Breast epithelium (tissue), 4 donors: ENCODE results near the gene ATP1B2. TPM values are rescaled to one million over a fixed set of nuclear protein-coding genes. Genes with fewer than 3 reads are reported as not detected.

ENCODE experiments used
- DNase-seq, 2 donors: peaks; one replicate each; pipeline ENCODE4 v3.0.0-alpha.2; 2019; ENCODE audit warnings: low spot score in 2 of 2
- H3K27ac ChIP-seq, 2 donors: fragments of 200-600 bp; sonication (generic) in 1 of 2; one replicate each; pipeline ENCODE4 v1.5.1; 2016 to 2019; ENCODE audit warnings: mild to moderate bottlenecking in 1 of 2
- H3K27me3 ChIP-seq, 2 donors: fragments of 200-600 bp; sonication (generic) in 1 of 2; one replicate each; pipeline versions ENCODE4 v1.5.1 to v1.6.0; 2017 to 2019; ENCODE audit warnings: control low read depth in 1 of 2, mild to moderate bottlenecking in 1 of 2
- H3K36me3 ChIP-seq: fragments of 200-600 bp; one replicate; pipeline ENCODE4 v1.5.1; 2019
- H3K4me1 ChIP-seq, 2 donors: fragments of 200-600 bp; sonication (generic); one replicate each; pipeline ENCODE4 v1.5.1; 2016 to 2019; ENCODE audit warnings: control low read depth in 1 of 2
- H3K4me3 ChIP-seq, 3 donors: fragments of 200-600 bp; sonication (generic); 1 replicate in 2 of 3; 2 replicates in 1 of 3; pipeline ENCODE4 v1.5.1; 2016 to 2019; ENCODE audit warnings: mild to moderate bottlenecking in 3 of 3, moderate library complexity in 2 of 3
- H3K9me3 ChIP-seq, 2 donors: fragments of 200-600 bp; sonication (generic) in 1 of 2; one replicate each; pipeline ENCODE4 v1.5.1; 2016 to 2019; ENCODE audit warnings: control low read depth in 1 of 2
- POLR2A ChIP-seq: fragments of 450-650 bp; IDR thresholded peaks from one replicate; pipeline ENCODE4 v1.6.1; 2016; ENCODE audit warnings: antibody characterized with exemption, mild to moderate bottlenecking, moderate library complexity
- POLR2AphosphoS5 ChIP-seq, 3 donors: sonication (generic); formaldehyde crosslinking; IDR thresholded peaks; one replicate each; pipeline ENCODE4 v1.6.1; 2017; ENCODE audit warnings: antibody characterized with exemption in 3 of 3
- intact Hi-C: fragments of 100-400 bp; cut with DNase I; formaldehyde crosslinking; loops from one replicate; pipeline ENCODE4 v1.15.1; 2023; ENCODE audit warnings: low total_unique reads
- total RNA-seq, 3 donors: library from RNA; depleted of rRNA; stranded (reverse); fragments of >200 nt; gene quantifications; one replicate each; pipeline ENCODE4 v1.1.0, GENCODE V29; 2016
- TF ChIP-seq, protein P1 (sequence below), 3 donors: fragments of 450-650 bp; IDR thresholded peaks; one replicate each; pipeline ENCODE4 v1.5.1; 2016 to 2017; ENCODE audit warnings: antibody characterized with exemption in 3 of 3, mild to moderate bottlenecking in 3 of 3, moderate library complexity in 3 of 3

ATP1B2 gene
- total RNA-seq, 3 donors from 2014 or later = 0.16 to 1.2 (median 0.98) TPM

- Histone ChIP-seq H3K27ac (no peak overlapping the region), H3K36me3 (no peaks in the 10 kb centered on the region), H3K9me3 (no peaks in the 10 kb centered on the region), H3K4me3 (peak overlapping the region; percentile 29 to 81 (median 71)), H3K27me3 (peaks cover 0 to 2% of the 10 kb centered on the region in 2 donors), H3K4me1 (peaks cover 0 to 2% of the 10 kb centered on the region in 2 donors)
- no peak for DNase-seq
- TF ChIP-seq POLR2AphosphoS5 (IDR thresholded peaks at IDR 0.05) (no peak), POLR2A (no peak)
- TF ChIP-seq, protein P1, sequence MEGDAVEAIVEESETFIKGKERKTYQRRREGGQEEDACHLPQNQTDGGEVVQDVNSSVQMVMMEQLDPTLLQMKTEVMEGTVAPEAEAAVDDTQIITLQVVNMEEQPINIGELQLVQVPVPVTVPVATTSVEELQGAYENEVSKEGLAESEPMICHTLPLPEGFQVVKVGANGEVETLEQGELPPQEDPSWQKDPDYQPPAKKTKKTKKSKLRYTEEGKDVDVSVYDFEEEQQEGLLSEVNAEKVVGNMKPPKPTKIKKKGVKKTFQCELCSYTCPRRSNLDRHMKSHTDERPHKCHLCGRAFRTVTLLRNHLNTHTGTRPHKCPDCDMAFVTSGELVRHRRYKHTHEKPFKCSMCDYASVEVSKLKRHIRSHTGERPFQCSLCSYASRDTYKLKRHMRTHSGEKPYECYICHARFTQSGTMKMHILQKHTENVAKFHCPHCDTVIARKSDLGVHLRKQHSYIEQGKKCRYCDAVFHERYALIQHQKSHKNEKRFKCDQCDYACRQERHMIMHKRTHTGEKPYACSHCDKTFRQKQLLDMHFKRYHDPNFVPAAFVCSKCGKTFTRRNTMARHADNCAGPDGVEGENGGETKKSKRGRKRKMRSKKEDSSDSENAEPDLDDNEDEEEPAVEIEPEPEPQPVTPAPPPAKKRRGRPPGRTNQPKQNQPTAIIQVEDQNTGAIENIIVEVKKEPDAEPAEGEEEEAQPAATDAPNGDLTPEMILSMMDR (IDR thresholded peaks at IDR 0.05) = no peak
- intact Hi-C loops = no loop called here
Observed at GRCh38 chr17:7705269-7706255, 54.8 kb downstream of the ATP1B2 start.

DNA sequence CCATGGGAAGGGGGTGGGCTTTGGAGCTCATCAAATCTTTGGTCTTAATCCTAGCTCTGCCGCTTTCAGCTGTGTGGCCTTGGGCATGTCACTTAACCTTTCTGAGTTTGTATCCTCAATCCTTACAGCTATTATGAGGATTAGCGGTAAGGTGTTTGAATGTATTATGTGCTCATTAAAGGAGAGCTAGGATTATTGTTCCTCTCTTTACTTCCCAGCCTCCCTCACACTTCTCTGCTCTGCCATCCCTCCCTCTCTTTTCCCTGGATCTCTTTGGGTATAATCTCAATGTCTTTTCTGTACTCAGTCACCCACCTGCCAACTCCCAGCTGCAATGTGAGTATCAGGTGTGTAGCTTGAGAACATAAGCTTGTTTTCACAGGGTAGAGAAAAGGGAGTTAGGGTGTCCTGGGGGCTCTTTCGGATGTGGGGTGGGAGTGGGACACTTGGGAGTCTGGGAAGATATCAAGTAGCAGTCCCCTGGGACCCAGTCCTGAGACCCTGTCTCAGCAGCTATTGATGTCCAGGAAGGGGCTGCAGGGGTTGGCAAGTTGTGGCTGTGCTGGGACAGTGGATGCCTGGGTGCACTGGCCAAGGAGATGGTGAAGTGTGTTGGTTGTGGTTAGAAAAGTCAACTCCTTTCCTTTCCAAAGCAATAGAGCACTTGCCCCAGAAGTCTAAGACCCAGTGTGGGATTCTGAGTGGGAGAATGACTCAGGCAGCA lies 56.1 kb downstream of the ATP1B2 start:
- Histone ChIP-seq H3K9me3 (no peaks in the 10 kb centered on the region), H3K27ac (no peak overlapping the region), H3K4me3 (no peak overlapping the region), H3K4me1 (peaks cover 0 to 2% of the 10 kb centered on the region in 2 donors), H3K27me3 (peaks cover 0 to 2% of the 10 kb centered on the region in 2 donors), H3K36me3 (no peaks in the 10 kb centered on the region)
- intact Hi-C loops = no loop called here
- DNase-seq = no peak
- TF ChIP-seq POLR2AphosphoS5 (IDR thresholded peaks at IDR 0.05) = no peak

Other genes with a start within 250 kb of the ATP1B2 start
- 100 to 1,000 TPM in 1 of 3 donors, 10 to 100 TPM in 2; 77.6 to 113 (median 92.3) TPM for gene TMEM256, start 246.8 kb upstream of the ATP1B2 start, total RNA-seq
- 10 to 100 TPM in 1 of 3 donors, 1 to 10 TPM in 2; 6.7 to 13.1 (median 8.3) TPM for gene NLGN2, start 243.1 kb upstream of the ATP1B2 start, total RNA-seq
- gene SPEM1, start 230.6 kb upstream of the ATP1B2 start, total RNA-seq = not detected
- gene SPEM2, start 225.3 kb upstream of the ATP1B2 start, total RNA-seq = not detected
- gene SPEM3, start 222.1 kb upstream of the ATP1B2 start, total RNA-seq = not detected
- gene TMEM102, start 215.5 kb upstream of the ATP1B2 start, total RNA-seq = 10 to 100 TPM in 1 of 3 donors, 1 to 10 TPM in 2; 3.5 to 18.1 (median 9.5) TPM
- gene FGF11, start 211.4 kb upstream of the ATP1B2 start, total RNA-seq = 1 to 10 TPM; 2.1 to 2.9 (median 2.9) TPM
- gene CHRNB1, start 205.9 kb upstream of the ATP1B2 start, total RNA-seq = 10 to 100 TPM in 2 of 3 donors, 1 to 10 TPM in 1; 8.5 to 11.8 (median 11.7) TPM
- gene ZBTB4, start 171.3 kb upstream of the ATP1B2 start, total RNA-seq = 10 to 100 TPM; 34.4 to 46.9 (median 45.7) TPM
- not detected for gene SLC35G6, start 169.5 kb upstream of the ATP1B2 start, total RNA-seq
- 100 to 1,000 TPM in 1 of 3 donors, 10 to 100 TPM in 2; 64.2 to 174 (median 88.7) TPM for gene POLR2A, start 166.6 kb upstream of the ATP1B2 start, total RNA-seq
- 10 to 100 TPM; 39.3 to 65.3 (median 41.1) TPM for gene TNFSF12, start 101.9 kb upstream of the ATP1B2 start, total RNA-seq
- gene TNFSF13, start 92.2 kb upstream of the ATP1B2 start, total RNA-seq = 10 to 100 TPM; 25.2 to 36.7 (median 33.6) TPM
- gene SENP3, start 89.0 kb upstream of the ATP1B2 start, total RNA-seq = 10 to 100 TPM; 59.5 to 65.2 (median 62.3) TPM
- 100 to 1,000 TPM in 1 of 3 donors, 10 to 100 TPM in 2; 49.8 to 220 (median 70.5) TPM for gene CD68, start 71.3 kb upstream of the ATP1B2 start, total RNA-seq
- 100 to 1,000 TPM in 1 of 3 donors, 10 to 100 TPM in 2; 66.6 to 140 (median 74.4) TPM for gene MPDU1, start 67.1 kb upstream of the ATP1B2 start, total RNA-seq
- gene SOX15, start 60.8 kb upstream of the ATP1B2 start, total RNA-seq = 1 to 10 TPM; 1.3 to 4.1 (median 1.6) TPM
- 10 to 100 TPM; 22.8 to 33.9 (median 25.6) TPM for gene FXR2, start 36.0 kb upstream of the ATP1B2 start, total RNA-seq
- 10 to 100 TPM; 52.5 to 78.4 (median 62.9) TPM for gene SAT2, start 23.1 kb upstream of the ATP1B2 start, total RNA-seq
- under 1 TPM in 1 of 3 donors, not detected in 2; 0.16 TPM for gene SHBG, start 20.8 kb upstream of the ATP1B2 start, total RNA-seq
- gene TP53, start 36.6 kb downstream of the ATP1B2 start, total RNA-seq = 10 to 100 TPM; 23.9 to 31.9 (median 24.2) TPM
- 1 to 10 TPM; 3.6 to 5.4 (median 4.2) TPM for gene WRAP53, start 37.6 kb downstream of the ATP1B2 start, total RNA-seq
- gene EFNB3, start 54.3 kb downstream of the ATP1B2 start, total RNA-seq = 1 to 10 TPM in 2 of 3 donors, under 1 TPM in 1; 0.48 to 5.7 (median 3.3) TPM
- gene DNAH2, start 66.8 kb downstream of the ATP1B2 start, total RNA-seq = 1 to 10 TPM in 1 of 3 donors, under 1 TPM in 2; 0.16 to 1.5 (median 0.98) TPM
- 10 to 100 TPM in 2 of 3 donors, 1 to 10 TPM in 1; 6.4 to 89.7 (median 10.5) TPM for gene KDM6B, start 183.3 kb downstream of the ATP1B2 start, total RNA-seq
- gene TMEM88, start 204.1 kb downstream of the ATP1B2 start, total RNA-seq = 10 to 100 TPM in 1 of 3 donors, 1 to 10 TPM in 2; 4.8 to 21.0 (median 5.7) TPM
- gene NAA38, start 206.6 kb downstream of the ATP1B2 start, total RNA-seq = 10 to 100 TPM; 84.7 to 92.4 (median 89.9) TPM
- gene CYB5D1, start 207.1 kb downstream of the ATP1B2 start, total RNA-seq = 10 to 100 TPM in 2 of 3 donors, 1 to 10 TPM in 1; 8.2 to 20.5 (median 13.4) TPM
- gene CHD3, start 237.9 kb downstream of the ATP1B2 start, total RNA-seq = 10 to 100 TPM; 47.5 to 99.0 (median 90.0) TPM